Psoas muscle (tissue), 8 donors: Measurements from ENCODE around the gene GRK6. TPM values are rescaled to one million over a fixed set of nuclear protein-coding genes. Genes with fewer than 3 reads are reported as not detected.

Experiments used
- ATAC-seq, 4 donors: fragments of 200-7000 bp; cut with Tn5 transposase; one replicate each; pipeline ENCODE4 v1.9.1; 2020; ENCODE audit warnings: moderate library complexity in 3 of 4, mild to moderate bottlenecking in 2 of 4
- DNase-seq, 2 donors: peaks; one replicate each; pipeline ENCODE4 v3.0.0-alpha.2; 2020
- H3K27ac ChIP-seq: fragments of 200-600 bp; one replicate; pipeline ENCODE4 v1.8.0; 2022
- H3K27me3 ChIP-seq, 3 donors: fragments of 200-600 bp in 1 of 3; one replicate each; pipeline versions ENCODE4 v1.6.1 to v1.8.0; 2013 to 2022; ENCODE audit warnings: low read length in 2 of 3, mild to moderate bottlenecking in 2 of 3, moderate library complexity in 1 of 3; ENCODE audit not compliant: insufficient read depth in 3 of 3
- H3K36me3 ChIP-seq, 2 donors: fragments of 200-600 bp in 1 of 2; one replicate each; pipeline versions ENCODE4 v1.6.1 to v1.8.0; 2013 to 2022; ENCODE audit warnings: low read depth in 1 of 2, mild to moderate bottlenecking in 1 of 2, moderate library complexity in 1 of 2; ENCODE audit not compliant: insufficient read depth in 1 of 2
- H3K4me1 ChIP-seq: fragments of 200-600 bp; one replicate; pipeline ENCODE4 v1.8.0; 2022
- H3K4me3 ChIP-seq: fragments of 200-600 bp; one replicate; pipeline ENCODE4 v1.8.0; 2022; ENCODE audit warnings: mild to moderate bottlenecking
- H3K9me3 ChIP-seq: fragments of 200-600 bp; one replicate; pipeline ENCODE4 v1.8.0; 2022
- WGBS, 3 donors: extraction: QIAGEN DNeasy Blood & Tissue Kit; methylation state at CpG; one replicate each; pipeline versions ENCODE4 v1.1.6 to v1.1.7; 2013; 5-methylcytosine and 5-hydroxymethylcytosine counted together
- intact Hi-C, 2 donors: fragments of 100-400 bp; cut with DNase I; formaldehyde crosslinking; loops; one replicate each; pipeline versions ENCODE4 v1.11.0 to v1.14.2; 2022
- polyA plus RNA-seq, 3 donors: library from polyadenylated mRNA; stranded (reverse); fragments of 200-250 nt; gene quantifications; one replicate each; pipeline ENCODE4 v1.2.3, GENCODE V29; 2013
- total RNA-seq, 4 donors: library from RNA; stranded (reverse); fragmentation: NEBNext Ultra II Directional in 2 of 4; extraction: Animal tissue kit (Norgen Biotek cat#: 25700) in 2 of 4; gene quantifications; one replicate each; pipeline versions ENCODE4 v1.2.1 to v1.2.4, GENCODE V29; 2021 to 2023
- TF ChIP-seq, protein P1 (sequence below): fragments of 200-600 bp; IDR thresholded peaks from one replicate; pipeline ENCODE4 v1.8.0; 2022; ENCODE audit warnings: antibody characterized with exemption
- donor health status: healthy with polysubstance abuse.
- donor health status: DM: no; HTN: no; CAD: no; lungs with moderate emphysema.
- donor health status: Bipolar disorder and iron deficiency.
- donor health status: healthy.
- donor health status: DM: yes; HTN: yes; CAD: no.
- donor health status: DM: no; HTN: no; CAD: no.
- donor health status: DM: no; HTN: no; CAD: no.
- donor health status: DM: yes; HTN: yes; CAD: no.

GRK6 gene
- total and polyA plus RNA-seq, 7 donors: 12.3 to 22.6 (median 15.8) TPM

DNA sequence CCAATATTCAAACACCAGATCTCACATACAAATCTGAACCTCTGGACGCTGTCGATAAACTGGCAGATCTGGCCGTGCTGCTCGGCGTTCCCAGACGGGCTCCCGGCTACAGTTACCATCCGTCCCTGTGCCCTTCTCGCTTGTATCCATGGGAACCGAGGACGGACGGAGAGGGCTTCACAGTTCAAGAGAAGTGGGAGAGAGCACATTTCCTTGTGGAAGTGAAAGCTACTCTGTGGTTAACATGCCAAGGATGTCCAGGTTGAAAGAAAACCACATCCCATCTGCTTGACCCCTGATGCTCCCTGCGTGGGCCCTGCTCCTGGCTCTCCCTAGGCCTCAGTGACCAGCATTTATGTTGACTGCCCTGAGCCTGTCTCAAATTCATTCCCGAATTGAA is 53.3 kb downstream of the GRK6 start:
- no peaks in the 10 kb centered on the region for H3K9me3 ChIP-seq
- H3K27ac ChIP-seq: peak overlapping the region; percentile 80
- H3K4me3 ChIP-seq: no peak overlapping the region
- 14 to 55% (median 15%) methylated on average over 14 of the region's 14 CpGs for WGBS, 3 donors
- H3K4me1 ChIP-seq: peaks cover 34% of the 10 kb centered on the region
- TF ChIP-seq, protein P1, sequence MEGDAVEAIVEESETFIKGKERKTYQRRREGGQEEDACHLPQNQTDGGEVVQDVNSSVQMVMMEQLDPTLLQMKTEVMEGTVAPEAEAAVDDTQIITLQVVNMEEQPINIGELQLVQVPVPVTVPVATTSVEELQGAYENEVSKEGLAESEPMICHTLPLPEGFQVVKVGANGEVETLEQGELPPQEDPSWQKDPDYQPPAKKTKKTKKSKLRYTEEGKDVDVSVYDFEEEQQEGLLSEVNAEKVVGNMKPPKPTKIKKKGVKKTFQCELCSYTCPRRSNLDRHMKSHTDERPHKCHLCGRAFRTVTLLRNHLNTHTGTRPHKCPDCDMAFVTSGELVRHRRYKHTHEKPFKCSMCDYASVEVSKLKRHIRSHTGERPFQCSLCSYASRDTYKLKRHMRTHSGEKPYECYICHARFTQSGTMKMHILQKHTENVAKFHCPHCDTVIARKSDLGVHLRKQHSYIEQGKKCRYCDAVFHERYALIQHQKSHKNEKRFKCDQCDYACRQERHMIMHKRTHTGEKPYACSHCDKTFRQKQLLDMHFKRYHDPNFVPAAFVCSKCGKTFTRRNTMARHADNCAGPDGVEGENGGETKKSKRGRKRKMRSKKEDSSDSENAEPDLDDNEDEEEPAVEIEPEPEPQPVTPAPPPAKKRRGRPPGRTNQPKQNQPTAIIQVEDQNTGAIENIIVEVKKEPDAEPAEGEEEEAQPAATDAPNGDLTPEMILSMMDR: no peak
- ATAC-seq (peak; percentile 17 to 24 (median 20)), DNase-seq (no peak)
- H3K27me3 ChIP-seq: no peaks in the 10 kb centered on the region
- H3K36me3 ChIP-seq: peaks cover 0 to 19% of the 10 kb centered on the region in 2 donors
- intact Hi-C loops: no loop called here

DNA sequence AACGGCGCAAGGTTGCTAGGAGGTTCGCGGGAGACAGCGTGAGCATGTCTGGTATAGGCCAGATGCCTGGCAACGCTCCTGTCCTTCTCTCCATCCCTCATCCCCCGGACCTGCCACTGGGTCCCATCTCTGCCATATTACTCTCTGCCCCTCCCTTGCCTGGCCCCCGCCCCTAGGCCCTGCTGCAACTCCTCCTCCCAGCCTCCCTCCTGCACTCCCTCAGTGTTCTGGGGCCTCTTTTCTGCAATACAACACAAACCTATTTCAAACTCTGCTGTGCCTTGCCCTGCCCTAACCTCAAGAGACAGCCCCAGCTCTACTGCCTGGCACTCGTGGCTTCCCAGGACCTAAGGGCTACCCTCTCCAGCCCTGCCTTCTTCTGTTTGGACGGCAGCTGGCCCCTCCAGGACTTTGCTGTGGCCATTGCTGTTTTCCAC is 55.9 kb downstream of the GRK6 start:
- H3K27ac ChIP-seq: no peak overlapping the region
- H3K4me3 ChIP-seq: no peak overlapping the region
- no peaks in the 10 kb centered on the region for H3K27me3 ChIP-seq
- peaks cover 0 to 42% of the 10 kb centered on the region in 2 donors for H3K36me3 ChIP-seq
- DNase-seq: no peak
- H3K9me3 ChIP-seq: no peaks in the 10 kb centered on the region
- WGBS, 3 donors: 88 to 96% (median 89%) methylated on average over 10 of the region's 10 CpGs
- H3K4me1 ChIP-seq: peaks cover 45% of the 10 kb centered on the region
- ATAC-seq: no peak
- TF ChIP-seq, protein P1: no peak
- intact Hi-C loops: no loop called here

DNA sequence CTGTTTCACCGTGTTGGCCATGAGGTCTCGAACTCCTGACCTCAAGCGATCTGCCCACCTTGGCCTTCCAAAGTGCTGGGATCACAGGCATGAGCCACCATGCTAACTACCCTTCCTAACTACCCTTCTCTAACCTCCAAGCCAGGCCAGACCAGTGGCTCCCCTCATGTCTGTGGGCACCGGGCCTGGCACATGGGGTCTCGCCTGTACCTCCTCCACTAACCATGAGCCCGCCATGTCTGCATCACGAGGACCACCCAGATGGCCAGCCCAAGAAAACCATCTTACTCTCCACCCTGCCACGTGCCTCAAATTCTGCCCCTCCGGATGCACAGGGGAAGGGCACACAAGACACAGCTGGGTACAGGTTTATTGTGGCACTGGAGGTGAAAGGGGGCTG is 56.6 kb downstream of the GRK6 start:
- no peak overlapping the region for H3K4me3 ChIP-seq
- DNase-seq (no peak), ATAC-seq (no peak)
- peaks cover 45% of the 10 kb centered on the region for H3K4me1 ChIP-seq
- TF ChIP-seq, protein P1: no peak
- H3K27me3 ChIP-seq: no peaks in the 10 kb centered on the region
- intact Hi-C loops: no loop called here
- peak overlapping the region; percentile 16 for H3K27ac ChIP-seq
- H3K9me3 ChIP-seq: no peaks in the 10 kb centered on the region
- 93 to 98% (median 96%) methylated on average over 9 of the region's 9 CpGs for WGBS, 3 donors
- peaks cover 0 to 49% of the 10 kb centered on the region in 2 donors for H3K36me3 ChIP-seq

DNA sequence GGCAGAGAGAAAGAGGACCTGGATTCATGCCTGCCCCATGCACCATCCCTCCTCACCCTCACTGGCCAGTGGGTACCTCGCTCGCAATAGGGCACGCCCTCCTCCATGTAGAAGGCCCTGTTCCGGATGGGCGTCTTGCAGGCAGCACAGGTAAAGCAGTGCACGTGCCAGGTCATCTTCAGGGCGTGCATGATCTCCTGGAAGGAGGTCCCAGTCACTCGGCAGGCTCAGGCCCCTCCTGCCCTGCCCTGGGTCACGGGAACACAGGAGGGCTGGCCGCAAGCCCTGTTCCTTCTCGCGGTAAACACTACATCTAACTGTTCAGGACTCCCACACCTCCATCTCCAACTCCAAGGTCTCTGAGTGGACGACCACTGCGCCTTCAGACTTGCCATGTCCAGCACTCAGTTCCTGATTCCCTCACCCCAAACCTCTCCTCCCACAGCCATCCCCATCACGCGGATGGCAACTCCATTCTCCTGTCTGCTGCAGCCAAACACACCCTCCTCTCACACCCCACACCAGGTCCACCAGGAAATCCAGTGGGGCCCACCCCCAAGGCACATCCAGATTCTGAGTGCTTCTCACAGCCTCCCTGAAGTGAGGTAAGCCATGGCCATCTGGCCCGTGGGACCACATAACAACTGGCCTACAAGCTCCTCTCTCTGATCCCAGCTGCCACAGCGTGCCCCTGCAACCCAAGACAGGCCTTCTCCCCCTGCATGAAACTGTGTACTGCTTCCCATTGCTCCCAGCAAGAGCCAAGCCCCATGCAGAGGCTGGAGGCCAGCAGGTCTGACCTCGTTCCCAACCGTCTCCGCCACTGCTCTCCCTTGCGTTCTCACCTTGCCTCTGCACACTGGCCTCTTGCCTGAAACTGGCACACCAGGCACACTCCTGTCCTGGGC is 57.8 kb downstream of the GRK6 start:
- DNase-seq (peak in 1 of 2 donors; percentile 78), ATAC-seq (peak; percentile 21 to 67 (median 62))
- intact Hi-C loops: no loop called here
- H3K27ac ChIP-seq: peak overlapping the region; percentile 78
- peaks cover 0 to 61% of the 10 kb centered on the region in 2 donors for H3K36me3 ChIP-seq
- TF ChIP-seq, protein P1: no peak
- 54 to 68% (median 57%) methylated on average over 22 of the region's 22 CpGs for WGBS, 3 donors
- peaks cover 36% of the 10 kb centered on the region for H3K4me1 ChIP-seq
- H3K9me3 ChIP-seq: no peaks in the 10 kb centered on the region
- no peaks in the 10 kb centered on the region for H3K27me3 ChIP-seq
- H3K4me3 ChIP-seq: no peak overlapping the region
